Measurements from ENCODE around the gene ZNF319.

GRCh38 chr16:58046054-58046881, 45.8 kb upstream of the ZNF319 start:
- TF ChIP-seq, protein P1, sequence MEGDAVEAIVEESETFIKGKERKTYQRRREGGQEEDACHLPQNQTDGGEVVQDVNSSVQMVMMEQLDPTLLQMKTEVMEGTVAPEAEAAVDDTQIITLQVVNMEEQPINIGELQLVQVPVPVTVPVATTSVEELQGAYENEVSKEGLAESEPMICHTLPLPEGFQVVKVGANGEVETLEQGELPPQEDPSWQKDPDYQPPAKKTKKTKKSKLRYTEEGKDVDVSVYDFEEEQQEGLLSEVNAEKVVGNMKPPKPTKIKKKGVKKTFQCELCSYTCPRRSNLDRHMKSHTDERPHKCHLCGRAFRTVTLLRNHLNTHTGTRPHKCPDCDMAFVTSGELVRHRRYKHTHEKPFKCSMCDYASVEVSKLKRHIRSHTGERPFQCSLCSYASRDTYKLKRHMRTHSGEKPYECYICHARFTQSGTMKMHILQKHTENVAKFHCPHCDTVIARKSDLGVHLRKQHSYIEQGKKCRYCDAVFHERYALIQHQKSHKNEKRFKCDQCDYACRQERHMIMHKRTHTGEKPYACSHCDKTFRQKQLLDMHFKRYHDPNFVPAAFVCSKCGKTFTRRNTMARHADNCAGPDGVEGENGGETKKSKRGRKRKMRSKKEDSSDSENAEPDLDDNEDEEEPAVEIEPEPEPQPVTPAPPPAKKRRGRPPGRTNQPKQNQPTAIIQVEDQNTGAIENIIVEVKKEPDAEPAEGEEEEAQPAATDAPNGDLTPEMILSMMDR (conservative IDR thresholded peaks at IDR 0.05 in 1 of 2, IDR thresholded peaks at IDR 0.05 in 1 of 2; ENCODE audit: extremely low read depth in 1 of 2, insufficient read depth in 1 of 2, low read depth in 1 of 2, low read length in 2 of 2) = no peak
- no peak for TF ChIP-seq EZH2 (IDR thresholded peaks at IDR 0.05; ENCODE audit: borderline replicate concordance, low read length)

All from mammary epithelial cell (primary cell).